K562 treated with DMSO at 1 percent for 24 hours (cell line): ENCODE data around the gene CCDC69. TPM values are rescaled to one million over a fixed set of nuclear protein-coding genes. Genes with fewer than 3 reads are reported as not detected.

Experiments
- total RNA-seq: library from RNA; unstranded; fragments of 300-600 nt; gene quantifications from 2 replicates; pipeline ENCODE4 v1.2.3, GENCODE V29; 2022; ENCODE audit warnings: low read depth; ENCODE audit not compliant: insufficient read depth

Gene CCDC69, protein sequence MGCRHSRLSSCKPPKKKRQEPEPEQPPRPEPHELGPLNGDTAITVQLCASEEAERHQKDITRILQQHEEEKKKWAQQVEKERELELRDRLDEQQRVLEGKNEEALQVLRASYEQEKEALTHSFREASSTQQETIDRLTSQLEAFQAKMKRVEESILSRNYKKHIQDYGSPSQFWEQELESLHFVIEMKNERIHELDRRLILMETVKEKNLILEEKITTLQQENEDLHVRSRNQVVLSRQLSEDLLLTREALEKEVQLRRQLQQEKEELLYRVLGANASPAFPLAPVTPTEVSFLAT
- total RNA-seq: 16.7 and 19.9 TPM in 2 replicates

DNA sequence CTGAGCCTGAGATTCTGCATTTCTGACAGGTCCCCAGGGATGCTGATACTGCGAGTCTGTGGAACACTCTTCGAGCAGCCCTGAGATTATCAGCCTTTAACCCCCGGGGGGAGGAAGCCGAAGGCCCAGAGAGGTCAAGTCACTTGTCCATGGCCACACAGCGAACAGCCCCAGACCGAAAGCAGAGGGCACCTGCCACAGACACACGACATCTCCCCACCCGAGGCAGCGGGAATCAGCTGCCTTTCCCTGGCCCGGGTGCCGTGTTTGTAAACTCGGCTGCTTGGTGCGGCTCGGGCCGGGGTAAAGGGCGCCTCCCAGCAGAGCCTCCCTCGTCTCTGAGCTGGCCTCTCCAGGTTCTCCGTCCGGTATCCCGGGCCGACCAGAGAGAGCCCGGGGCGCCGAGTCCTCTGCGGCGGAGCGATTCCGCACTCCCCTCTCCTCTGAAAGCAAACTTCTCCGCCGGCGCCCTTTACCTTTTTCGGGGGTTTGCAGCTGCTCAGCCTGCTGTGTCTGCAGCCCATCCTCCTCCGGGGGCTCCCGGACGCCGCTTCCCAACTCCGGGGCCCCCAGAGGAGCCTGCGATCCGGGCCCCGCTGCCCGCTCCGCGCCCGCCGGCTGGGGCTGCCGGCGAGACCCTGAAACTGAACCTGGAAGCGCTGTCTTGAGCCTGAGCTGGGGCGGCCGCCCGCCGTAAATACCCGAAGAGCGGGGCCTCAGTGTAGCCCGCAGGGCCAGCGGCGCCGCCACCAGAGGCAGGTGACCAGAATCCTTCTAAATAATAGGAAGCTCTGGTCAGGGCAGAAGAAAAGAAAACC is at the start of gene CCDC69:
Gene CCDC69 (minus strand): TSS at position 646 of the 818 bp plus-strand sequence. CDS start 122 bp downstream, at position 524.

DNA sequence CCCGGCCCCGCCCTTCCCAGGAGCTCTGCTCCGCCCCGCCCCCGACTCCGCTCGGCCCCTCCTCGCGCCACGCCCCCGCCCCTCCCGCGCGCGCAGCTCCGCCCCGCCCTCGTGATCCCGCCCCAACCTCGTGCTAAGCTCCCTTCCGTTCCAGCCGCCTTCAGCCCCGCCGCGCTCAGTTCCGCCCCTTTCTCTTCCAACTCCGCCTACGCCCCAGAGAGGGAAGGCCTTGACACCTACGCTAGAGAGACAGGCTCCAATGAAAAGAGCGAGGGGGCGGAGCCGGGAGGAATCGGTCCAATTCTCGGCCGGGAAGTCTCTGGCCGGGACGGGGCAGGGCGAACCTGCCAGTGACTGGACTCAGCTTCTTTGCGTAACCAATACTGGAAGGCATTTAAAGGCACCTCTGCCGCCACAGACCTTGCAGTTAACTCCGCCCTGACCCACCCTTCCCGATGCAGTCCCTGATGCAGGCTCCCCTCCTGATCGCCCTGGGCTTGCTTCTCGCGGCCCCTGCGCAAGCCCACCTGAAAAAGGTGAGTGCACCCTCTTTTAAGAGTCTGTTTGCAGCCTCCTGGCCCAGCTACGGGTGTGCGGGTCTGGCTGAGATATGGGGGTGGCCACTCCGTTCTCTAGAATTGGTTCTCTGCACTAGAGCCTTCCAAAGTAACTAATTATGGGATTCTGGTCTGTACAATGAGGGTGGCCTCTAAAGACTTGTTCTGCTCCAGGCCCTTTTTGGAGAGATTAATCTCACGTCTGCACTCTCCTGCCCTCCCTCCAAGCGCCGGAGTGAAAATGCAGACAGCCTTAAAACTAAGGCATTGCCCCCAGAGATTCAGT is 29.1 kb upstream of the CCDC69 start, which contains the start of gene GM2A:
Gene GM2A (plus strand): TSS at position 424 of the 843 bp plus-strand sequence. CDS start 32 bp downstream, at position 456.

DNA sequence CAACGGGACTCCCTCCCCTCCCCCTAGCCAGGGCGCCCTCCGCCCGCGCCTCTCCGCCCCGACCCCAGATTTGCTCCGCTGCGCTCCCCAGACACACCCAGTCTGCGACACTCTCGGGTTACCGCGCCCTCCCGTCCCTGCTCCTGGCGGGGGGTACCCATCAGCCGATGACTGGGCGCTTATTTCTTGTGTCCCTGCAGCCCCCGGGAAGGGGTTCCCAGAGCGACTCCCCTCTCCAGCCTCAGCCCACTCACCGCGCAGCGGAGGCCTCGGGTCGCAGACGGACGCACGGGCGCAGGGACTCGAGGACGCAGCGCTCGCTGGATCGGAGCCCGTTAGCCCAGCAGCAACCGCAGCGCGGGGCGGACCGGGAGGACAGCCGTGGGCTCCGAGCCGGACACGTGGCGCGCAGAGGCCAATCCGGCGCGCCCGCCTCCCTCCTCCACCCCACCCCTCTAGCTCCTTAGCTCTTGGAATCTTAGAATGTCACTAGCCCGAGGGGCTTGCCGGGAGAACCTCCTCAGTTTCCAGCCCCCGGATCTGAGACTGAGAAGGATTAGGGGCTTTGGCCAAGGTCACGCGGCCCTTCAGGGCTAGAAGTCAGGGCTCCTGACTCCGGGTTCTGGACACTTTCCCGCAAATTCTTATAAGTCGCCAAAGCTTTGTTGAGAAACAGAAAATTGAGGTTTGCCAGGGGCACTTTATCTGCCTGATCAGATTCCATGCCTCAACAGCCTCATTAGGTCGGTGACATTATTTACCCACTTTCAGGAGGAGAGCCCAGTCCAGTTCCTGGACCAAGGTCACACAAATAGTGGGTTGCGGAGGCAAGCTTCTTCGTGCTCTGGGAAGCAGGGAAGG is 66.2 kb downstream of the CCDC69 start, which contains the start of gene ANXA6:
Gene ANXA6 (minus strand): TSS at position 354 of the 861 bp plus-strand sequence. CDS start 9,878 bp downstream, outside the sequence.

Other genes starting within 250 kb of the CCDC69 start
- gene GPX3, start 203.5 kb downstream of the CCDC69 start, total RNA-seq: 1.4 and 2.1 TPM in 2 replicates
- gene TNIP1, start 143.1 kb downstream of the CCDC69 start, total RNA-seq: 75.8 and 83.9 TPM in 2 replicates
- 39.4 and 41.9 TPM in 2 replicates for gene ANXA6, start 66.3 kb downstream of the CCDC69 start, total RNA-seq
- gene GM2A, start 29.1 kb upstream of the CCDC69 start, total RNA-seq: 46.2 and 47.9 TPM in 2 replicates
- gene SLC36A3, start 79.7 kb upstream of the CCDC69 start, total RNA-seq: not detected in 2 replicates
- gene SLC36A2, start 123.5 kb upstream of the CCDC69 start, total RNA-seq: not detected in 2 replicates
- gene SLC36A1, start 223.5 kb upstream of the CCDC69 start, total RNA-seq: 3.9 and 4.8 TPM in 2 replicates